ENCODE data around the gene HMGN4. TPM values are rescaled to one million over a fixed set of nuclear protein-coding genes. Genes with fewer than 3 reads are reported as not detected.

Gene HMGN4
- total and polyA plus RNA-seq, 9 of the 15 experiments (the other 6 are each of a cell fraction or from before 2014, with no cell fraction given): 35.4 to 134 (median 94.1) TPM

- TF ChIP-seq, protein P1, sequence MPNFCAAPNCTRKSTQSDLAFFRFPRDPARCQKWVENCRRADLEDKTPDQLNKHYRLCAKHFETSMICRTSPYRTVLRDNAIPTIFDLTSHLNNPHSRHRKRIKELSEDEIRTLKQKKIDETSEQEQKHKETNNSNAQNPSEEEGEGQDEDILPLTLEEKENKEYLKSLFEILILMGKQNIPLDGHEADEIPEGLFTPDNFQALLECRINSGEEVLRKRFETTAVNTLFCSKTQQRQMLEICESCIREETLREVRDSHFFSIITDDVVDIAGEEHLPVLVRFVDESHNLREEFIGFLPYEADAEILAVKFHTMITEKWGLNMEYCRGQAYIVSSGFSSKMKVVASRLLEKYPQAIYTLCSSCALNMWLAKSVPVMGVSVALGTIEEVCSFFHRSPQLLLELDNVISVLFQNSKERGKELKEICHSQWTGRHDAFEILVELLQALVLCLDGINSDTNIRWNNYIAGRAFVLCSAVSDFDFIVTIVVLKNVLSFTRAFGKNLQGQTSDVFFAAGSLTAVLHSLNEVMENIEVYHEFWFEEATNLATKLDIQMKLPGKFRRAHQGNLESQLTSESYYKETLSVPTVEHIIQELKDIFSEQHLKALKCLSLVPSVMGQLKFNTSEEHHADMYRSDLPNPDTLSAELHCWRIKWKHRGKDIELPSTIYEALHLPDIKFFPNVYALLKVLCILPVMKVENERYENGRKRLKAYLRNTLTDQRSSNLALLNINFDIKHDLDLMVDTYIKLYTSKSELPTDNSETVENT (CRISPR knock-in tag; IDR thresholded peaks at IDR 0.05): no peak; the same call in 1 of the 2 replicates
- no peak for TF ChIP-seq ZNF140 (CRISPR knock-in tag; IDR thresholded peaks at IDR 0.05)
- TF ChIP-seq, protein P2, sequence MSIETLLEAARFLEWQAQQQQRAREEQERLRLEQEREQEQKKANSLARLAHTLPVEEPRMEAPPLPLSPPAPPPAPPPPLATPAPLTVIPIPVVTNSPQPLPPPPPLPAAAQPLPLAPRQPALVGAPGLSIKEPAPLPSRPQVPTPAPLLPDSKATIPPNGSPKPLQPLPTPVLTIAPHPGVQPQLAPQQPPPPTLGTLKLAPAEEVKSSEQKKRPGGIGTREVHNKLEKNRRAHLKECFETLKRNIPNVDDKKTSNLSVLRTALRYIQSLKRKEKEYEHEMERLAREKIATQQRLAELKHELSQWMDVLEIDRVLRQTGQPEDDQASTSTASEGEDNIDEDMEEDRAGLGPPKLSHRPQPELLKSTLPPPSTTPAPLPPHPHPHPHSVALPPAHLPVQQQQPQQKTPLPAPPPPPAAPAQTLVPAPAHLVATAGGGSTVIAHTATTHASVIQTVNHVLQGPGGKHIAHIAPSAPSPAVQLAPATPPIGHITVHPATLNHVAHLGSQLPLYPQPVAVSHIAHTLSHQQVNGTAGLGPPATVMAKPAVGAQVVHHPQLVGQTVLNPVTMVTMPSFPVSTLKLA (conservative IDR thresholded peaks at IDR 0.05): peak in 1 of 2 experiments; percentile 45; a peak in 2 of 4 replicates
- TF ChIP-seq MTA2 (IDR thresholded peaks at IDR 0.05; ENCODE audit: low read depth): no peak
- 0 out of 2 replicates have a peak, but pooled peaks have one; percentile 26 for TF ChIP-seq ELF2 (CRISPR knock-in tag; IDR thresholded peaks at IDR 0.05)
- no peak for TF ChIP-seq DDX20 (tag; IDR thresholded peaks at IDR 0.05; ENCODE audit: low read depth)
- no peak for TF ChIP-seq ZKSCAN3 (CRISPR knock-in tag; IDR thresholded peaks at IDR 0.05)
- peak; percentile 100 for TF ChIP-seq ZNF766 (CRISPR knock-in tag; conservative IDR thresholded peaks at IDR 0.05)
- TF ChIP-seq, protein P3, sequence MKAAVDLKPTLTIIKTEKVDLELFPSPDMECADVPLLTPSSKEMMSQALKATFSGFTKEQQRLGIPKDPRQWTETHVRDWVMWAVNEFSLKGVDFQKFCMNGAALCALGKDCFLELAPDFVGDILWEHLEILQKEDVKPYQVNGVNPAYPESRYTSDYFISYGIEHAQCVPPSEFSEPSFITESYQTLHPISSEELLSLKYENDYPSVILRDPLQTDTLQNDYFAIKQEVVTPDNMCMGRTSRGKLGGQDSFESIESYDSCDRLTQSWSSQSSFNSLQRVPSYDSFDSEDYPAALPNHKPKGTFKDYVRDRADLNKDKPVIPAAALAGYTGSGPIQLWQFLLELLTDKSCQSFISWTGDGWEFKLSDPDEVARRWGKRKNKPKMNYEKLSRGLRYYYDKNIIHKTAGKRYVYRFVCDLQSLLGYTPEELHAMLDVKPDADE (conservative IDR thresholded peaks at IDR 0.05; ENCODE audit: control insufficient read depth, low read depth, low read length): peak; percentile 96
- peak; percentile 22 for TF ChIP-seq PRDM10 (IDR thresholded peaks at IDR 0.05; ENCODE audit: partially characterized antibody)
- peak; percentile 65; the same call in 1 of the 2 replicates for TF ChIP-seq MYC (IDR thresholded peaks at IDR 0.05; ENCODE audit: low read depth, low read length)
- no peak for TF ChIP-seq MYC (CRISPR knock-in tag; IDR thresholded peaks at IDR 0.05; ENCODE audit: borderline replicate concordance, low read depth)
- no peak for TF ChIP-seq ZNF197 (CRISPR knock-in tag; IDR thresholded peaks at IDR 0.05; ENCODE audit: low read depth)
- no peak for TF ChIP-seq ZNF586 (CRISPR knock-in tag; conservative IDR thresholded peaks at IDR 0.05)
- no peak for TF ChIP-seq GABPA (tag; conservative IDR thresholded peaks at IDR 0.05; ENCODE audit: low read depth)
- TF ChIP-seq MAFF (IDR thresholded peaks at IDR 0.05; ENCODE audit: low read length): no peak
- no peak for TF ChIP-seq ZNF121 (CRISPR knock-in tag; conservative IDR thresholded peaks at IDR 0.05)
- TF ChIP-seq BMI1 (IDR thresholded peaks at IDR 0.05; ENCODE audit: low read length): no peak
- TF ChIP-seq MLX (CRISPR knock-in tag; conservative IDR thresholded peaks at IDR 0.05): no peak
- no peak for TF ChIP-seq NFE2L1 (tag; IDR thresholded peaks at IDR 0.05; ENCODE audit: borderline replicate concordance, low read depth)
These were observed 15.1 kb downstream of the HMGN4 start (continued) for GRCh38 chr6:26553264-26553634.

All from K562 (cell line).